Omental fat pad (tissue), 4 donors: ENCODE measurements around the gene NRG4. TPM values are rescaled to one million over a fixed set of nuclear protein-coding genes. Genes with fewer than 3 reads are reported as not detected.

Source experiments
- ATAC-seq: fragments of 150-250 bp; one replicate; pipeline ENCODE4 v1.9.1; 2016; ENCODE audit warnings: mild to moderate bottlenecking, moderate library complexity; ENCODE audit not compliant: low FRiP score
- DNase-seq: peaks from one replicate; pipeline ENCODE4 v3.0.0-alpha.2; 2019; ENCODE audit warnings: low spot score
- CTCF ChIP-seq, 3 donors: fragments of 450-650 bp; IDR thresholded peaks; one replicate each; pipeline ENCODE4 v1.5.1; 2016 to 2017; ENCODE audit warnings: antibody characterized with exemption in 3 of 3, mild to moderate bottlenecking in 3 of 3, moderate library complexity in 2 of 3
- small RNA-seq: library from RNA; depleted of rRNA; stranded (forward); fragments of <200 nt; gene quantifications from one replicate; pipeline ENCODE3, GENCODE V24; 2016
- total RNA-seq, 4 donors: library from RNA; depleted of rRNA; stranded (reverse); fragments of >200 nt; gene quantifications; one replicate each; pipeline ENCODE4 v1.1.0, GENCODE V29; 2016

The NRG4 gene
- total RNA-seq, 4 donors from 2014 or later: 1.1 to 7.5 (median 2.9) TPM; not detected in 1

- no peak for DNase-seq
- ATAC-seq: no peak
- TF ChIP-seq CTCF (IDR thresholded peaks at IDR 0.05): no peak
These were observed 110.1 kb downstream of the NRG4 start for GRCh38 chr15:75902129-75902557.

- DNase-seq: no peak
- ATAC-seq: no peak
- no peak for TF ChIP-seq CTCF (IDR thresholded peaks at IDR 0.05)
These were observed 111.6 kb downstream of the NRG4 start for GRCh38 chr15:75900577-75900976.

DNA sequence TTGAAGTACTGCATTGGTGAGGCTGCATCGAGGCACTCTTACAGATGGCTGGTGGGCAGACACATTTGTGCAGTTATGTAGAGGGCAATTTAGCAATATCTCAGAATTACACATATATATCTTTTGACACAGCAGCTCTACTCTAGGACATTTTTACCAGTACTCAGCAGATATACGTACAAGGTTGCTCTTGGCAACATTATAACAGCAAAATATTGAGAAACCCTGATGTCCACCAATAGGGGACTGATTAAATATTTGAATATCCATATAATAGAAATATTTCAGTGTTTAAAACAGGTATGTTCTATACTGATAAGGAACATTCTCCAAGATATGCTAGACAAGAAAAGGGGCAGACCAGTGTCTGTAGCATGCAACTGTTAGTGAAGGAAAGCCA, 116.5 kb downstream of the NRG4 start:
- TF ChIP-seq CTCF (IDR thresholded peaks at IDR 0.05): no peak
- DNase-seq (no peak), ATAC-seq (no peak)

DNA sequence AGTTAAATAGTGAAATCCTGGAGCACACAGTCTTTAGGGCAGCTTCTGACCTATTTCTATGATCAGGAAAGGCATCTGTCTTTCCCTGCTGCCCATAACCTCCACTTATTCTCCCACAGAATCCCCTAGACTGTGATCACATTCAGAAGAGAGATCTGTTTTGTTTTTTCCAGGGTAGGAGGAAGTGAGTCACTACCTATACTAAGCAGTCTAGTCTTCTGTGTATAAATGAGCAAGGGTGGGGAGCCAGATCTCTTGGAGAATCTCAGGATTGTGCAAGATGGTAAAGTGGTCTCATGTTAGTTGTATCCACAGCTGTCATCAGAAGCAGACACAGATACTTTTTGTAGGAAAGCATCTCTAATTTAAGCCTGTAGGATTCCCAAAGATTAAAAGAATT, 120.3 kb downstream of the NRG4 start:
- ATAC-seq (no peak), DNase-seq (no peak)
- no peak for TF ChIP-seq CTCF (IDR thresholded peaks at IDR 0.05)

Small RNAs within 50 kb of the gene (small RNA-seq; reads per million reads assigned to genes)
- not detected for gene RN7SL510P

Other genes starting within 250 kb of the NRG4 start
- 10 to 100 TPM; 27.8 to 54.1 (median 47.2) TPM for gene UBE2Q2, start 169.0 kb downstream of the NRG4 start, total RNA-seq
- gene FBXO22, start 108.5 kb downstream of the NRG4 start, total RNA-seq: 10 to 100 TPM in 3 of 4 donors, 1 to 10 TPM in 1; 9.8 to 14.5 (median 11.7) TPM
- under 1 TPM in 3 of 4 donors, not detected in 1; 0.19 to 0.72 (median 0.38) TPM for gene TMEM266, start 47.6 kb upstream of the NRG4 start, total RNA-seq